GM23248 (cell line): ENCODE data around the gene NPTN. TPM values are rescaled to one million over a fixed set of nuclear protein-coding genes. Genes with fewer than 3 reads are reported as not detected.
"Not testable (repeated sequence)": the region's sequence is repeated elsewhere in the genome, so short reads cannot be mapped to it uniquely, and the experiment has no call there.

Experiments used
- DNase-seq: peaks from one replicate; pipeline ENCODE4 v3.0.0-alpha.2; 2015
- H2AFZ ChIP-seq: fragments of 200-600 bp; sonication (generic); 2 replicates; pipeline ENCODE4 v1.6.1; 2016; ENCODE audit warnings: antibody characterized with exemption
- H3F3A ChIP-seq: fragments of 200-600 bp; sonication (generic); 2 replicates; pipeline ENCODE4 v1.6.1; 2016; ENCODE audit warnings: mild to moderate bottlenecking, antibody characterized with exemption, mixed run types; ENCODE audit not compliant: insufficient read depth
- H3K27ac ChIP-seq: fragments of 200-600 bp; sonication (generic); 2 replicates; pipeline ENCODE4 v1.5.1; 2016; ENCODE audit warnings: mild to moderate bottlenecking
- H3K27me3 ChIP-seq: fragments of 200-600 bp; sonication (generic); replicated peaks from 2 replicates; pipeline ENCODE4 v1.6.1; 2016; ENCODE audit warnings: mild to moderate bottlenecking; ENCODE audit not compliant: insufficient read depth
- H3K36me3 ChIP-seq: fragments of 200-600 bp; sonication (generic); 2 replicates; pipeline ENCODE4 v1.6.1; 2016; ENCODE audit warnings: low read depth, mild to moderate bottlenecking
- H3K4me1 ChIP-seq: fragments of 200-600 bp; sonication (generic); 2 replicates; pipeline ENCODE4 v1.6.1; 2016; ENCODE audit warnings: mild to moderate bottlenecking; ENCODE audit not compliant: insufficient read depth
- H3K4me2 ChIP-seq: fragments of 200-600 bp; sonication (generic); one replicate; pipeline ENCODE4 v1.6.1; 2016; ENCODE audit warnings: mild to moderate bottlenecking; ENCODE audit not compliant: unreplicated experiment
- H3K4me3 ChIP-seq: fragments of 200-600 bp; sonication (generic); 2 replicates; pipeline ENCODE4 v1.5.1; 2016; ENCODE audit warnings: mild to moderate bottlenecking
- H3K79me2 ChIP-seq: fragments of 200-600 bp; sonication (generic); 2 replicates; pipeline ENCODE4 v1.6.1; 2016; ENCODE audit warnings: mild to moderate bottlenecking; ENCODE audit not compliant: insufficient read depth
- H3K9ac ChIP-seq: fragments of 200-600 bp; sonication (generic); 2 replicates; pipeline ENCODE4 v1.6.1; 2016; ENCODE audit warnings: mild to moderate bottlenecking
- H3K9me2 ChIP-seq: fragments of 200-600 bp; sonication (generic); 2 replicates; pipeline ENCODE4 v1.6.1; 2016; ENCODE audit warnings: mixed run types, mild to moderate bottlenecking, moderate library complexity; ENCODE audit not compliant: insufficient read depth
- H3K9me3 ChIP-seq: fragments of 200-600 bp; sonication (generic); one replicate; pipeline ENCODE4 v1.6.1; 2017; ENCODE audit warnings: low read depth
- H4K20me1 ChIP-seq: fragments of 200-600 bp; sonication (generic); 2 replicates; pipeline ENCODE4 v1.6.0; 2016; ENCODE audit not compliant: insufficient read depth
- EZH2 ChIP-seq: fragments of 200-600 bp; sonication (generic); IDR thresholded peaks from 2 replicates; pipeline ENCODE4 v1.6.1; 2018; ENCODE audit warnings: antibody characterized with exemption, mild to moderate bottlenecking; ENCODE audit not compliant: insufficient read depth, poor library complexity, severe bottlenecking
- EZH2phosphoT487 ChIP-seq: fragments of 200-600 bp; sonication (generic); IDR thresholded peaks from 2 replicates; pipeline ENCODE4 v1.6.1; 2018; ENCODE audit warnings: antibody characterized with exemption, moderate library complexity, mild to moderate bottlenecking, low read depth; ENCODE audit not compliant: insufficient read depth
- WGBS, 2 experiments: methylation state at CpG; one replicate each; pipeline ENCODE4 v1.1.6; 2015 to 2017; ENCODE audit warnings: low lambda C conversion rate in 2 of 2, low coverage in 1 of 2; ENCODE audit errors: missing lambda C conversion rate in 2 of 2; 5-methylcytosine and 5-hydroxymethylcytosine counted together
- in situ Hi-C: fragments of 300-500 bp; cut with MboI; formaldehyde crosslinking; loops from 2 replicates; pipeline ENCODE4 v1.15.0; 2020
- polyA plus RNA-seq: library from polyadenylated mRNA; unstranded; fragments of >200 nt; fragmentation: Nextera tagmentation; extraction: Ambion mirVana; gene quantifications from 2 replicates; pipeline ENCODE4 v1.2.1, GENCODE V29; 2016
- total RNA-seq: library from RNA; depleted of rRNA; stranded (reverse); fragments of >200 nt; shearing (Covaris generic); gene quantifications from 2 replicates; pipeline ENCODE4 v1.2.3, GENCODE V29; 2014

The NPTN gene
- total and polyA plus RNA-seq, 2 experiments from 2014 or later = 128 to 183 TPM

GRCh38 chr15:73584699-73585420 lies 48.3 kb downstream of the NPTN start:
- no peak overlapping the region for H3K4me3 ChIP-seq
- WGBS, 2 experiments = 70 to 72% methylated on average over 5 of the region's 5 CpGs
- TF ChIP-seq EZH2 (no peak), EZH2phosphoT487 (no peak)
- no peak overlapping the region for H2AFZ ChIP-seq
- H4K20me1 ChIP-seq = no peaks in the 10 kb centered on the region
- in situ Hi-C loops = no loop called here
- DNase-seq = no peak
- H3K4me2 ChIP-seq = no peak overlapping the region
- H3K36me3 ChIP-seq = peaks cover 67% of the 10 kb centered on the region
- no peak overlapping the region for H3K9ac ChIP-seq
- H3K27ac ChIP-seq = no peak overlapping the region
- H3F3A ChIP-seq = 0 out of 2 replicates have a peak, but pooled peaks cover 4% of the 10 kb centered on the region
- no peaks in the 10 kb centered on the region for H3K9me2 ChIP-seq
- H3K27me3 ChIP-seq = no peaks in the 10 kb centered on the region
- H3K9me3 ChIP-seq = no peaks in the 10 kb centered on the region
- peaks cover 94% of the 10 kb centered on the region for H3K79me2 ChIP-seq
- H3K4me1 ChIP-seq = no peaks in the 10 kb centered on the region

GRCh38 chr15:73583544-73583943 lies 49.6 kb downstream of the NPTN start:
- in situ Hi-C loops = no loop called here
- no peaks in the 10 kb centered on the region for H3K27me3 ChIP-seq
- H3K4me3 ChIP-seq = no peak overlapping the region
- peaks cover 57% of the 10 kb centered on the region for H3K36me3 ChIP-seq
- H3K9me3 ChIP-seq = no peaks in the 10 kb centered on the region
- H3K27ac ChIP-seq = no peak overlapping the region
- H4K20me1 ChIP-seq = no peaks in the 10 kb centered on the region
- H3F3A ChIP-seq = 0 out of 2 replicates have a peak, but pooled peaks cover 4% of the 10 kb centered on the region
- H3K9ac ChIP-seq = no peak overlapping the region
- TF ChIP-seq EZH2phosphoT487 (no peak), EZH2 (no peak)
- peaks cover 91% of the 10 kb centered on the region for H3K79me2 ChIP-seq
- no peak overlapping the region for H3K4me2 ChIP-seq
- H2AFZ ChIP-seq = no peak overlapping the region
- H3K9me2 ChIP-seq = no peaks in the 10 kb centered on the region
- no peak for DNase-seq
- 89 to 91% methylated on average over 3 of the region's 3 CpGs for WGBS, 2 experiments
- H3K4me1 ChIP-seq = no peaks in the 10 kb centered on the region

DNA sequence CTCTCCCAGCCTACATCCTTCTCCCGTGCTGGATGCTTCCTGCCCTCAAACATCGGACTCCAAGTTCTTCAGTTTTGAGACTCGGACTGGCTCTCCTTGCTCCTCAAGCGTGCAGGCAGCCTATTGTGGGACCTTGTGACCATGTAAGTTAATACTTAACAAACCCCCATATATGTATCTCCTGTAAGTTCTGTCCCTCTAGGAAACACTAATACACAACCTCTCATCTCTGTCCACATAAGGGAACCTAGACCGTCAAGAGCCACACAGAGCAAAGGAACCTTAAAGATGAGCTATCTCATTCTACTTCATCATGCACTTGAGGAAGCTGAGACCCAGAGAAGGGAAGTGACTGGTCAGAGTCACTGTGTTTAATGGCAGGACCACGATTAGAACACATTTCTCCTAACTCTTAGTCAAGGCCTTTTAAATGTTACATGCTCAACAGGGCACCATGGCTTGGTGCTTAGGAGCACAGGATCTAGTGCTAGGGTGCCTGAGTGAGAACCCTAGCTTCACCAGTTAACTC lies 50.3 kb downstream of the NPTN start:
- peaks cover 55% of the 10 kb centered on the region for H3K36me3 ChIP-seq
- peaks cover 91% of the 10 kb centered on the region for H3K79me2 ChIP-seq
- H3F3A ChIP-seq = 0 out of 2 replicates have a peak, but pooled peaks cover 4% of the 10 kb centered on the region
- H3K4me2 ChIP-seq = no peak overlapping the region
- WGBS, 2 experiments = 89 to 93% methylated on average over 6 of the region's 6 CpGs
- in situ Hi-C loops = no loop called here
- H3K27me3 ChIP-seq = no peaks in the 10 kb centered on the region
- H3K9me3 ChIP-seq = no peaks in the 10 kb centered on the region
- no peaks in the 10 kb centered on the region for H3K4me1 ChIP-seq
- no peak overlapping the region for H2AFZ ChIP-seq
- H3K9me2 ChIP-seq = no peaks in the 10 kb centered on the region
- DNase-seq = no peak
- no peak for TF ChIP-seq EZH2phosphoT487
- no peak for TF ChIP-seq EZH2
- no peak overlapping the region for H3K27ac ChIP-seq
- no peak overlapping the region for H3K9ac ChIP-seq
- no peak overlapping the region for H3K4me3 ChIP-seq
- no peaks in the 10 kb centered on the region for H4K20me1 ChIP-seq

DNA sequence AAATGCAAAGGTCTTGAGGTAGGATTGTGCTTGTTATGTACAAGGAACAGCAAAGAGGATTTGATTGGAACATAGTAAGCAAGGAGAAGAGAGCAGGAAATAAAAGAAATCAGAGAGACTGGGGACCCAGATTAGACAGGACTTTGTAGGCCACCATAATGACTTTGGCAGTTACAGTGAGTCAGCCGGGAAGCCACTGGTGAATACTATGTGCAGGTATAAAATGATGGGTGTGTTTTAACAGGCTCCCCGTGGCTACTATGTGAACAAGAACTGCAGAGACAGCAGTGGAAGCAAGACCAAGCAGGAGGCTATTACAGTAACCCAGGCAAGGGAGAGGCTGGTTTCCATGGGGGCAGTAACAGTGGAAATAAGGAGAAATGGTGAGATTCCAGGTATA lies 55.2 kb downstream of the NPTN start:
- Histone ChIP-seq H3K9ac (no peak overlapping the region), H3K27me3 (no peaks in the 10 kb centered on the region), H2AFZ (no peak overlapping the region), H3K27ac (no peak overlapping the region), H3K79me2 (peaks cover 54% of the 10 kb centered on the region), H3F3A (0 out of 2 replicates have a peak, but pooled peaks cover 4% of the 10 kb centered on the region), H3K4me2 (no peak overlapping the region), H3K36me3 (peaks cover 22% of the 10 kb centered on the region), H3K4me3 (no peak overlapping the region), H3K4me1 (0 out of 2 replicates have a peak, but pooled peaks cover 3% of the 10 kb centered on the region), H3K9me3 (no peaks in the 10 kb centered on the region), H4K20me1 (no peaks in the 10 kb centered on the region), H3K9me2 (no peaks in the 10 kb centered on the region)
- 78 to 90% methylated on average over 2 of the region's 2 CpGs for WGBS, 2 experiments
- TF ChIP-seq EZH2phosphoT487 (no peak), EZH2 (no peak)
- in situ Hi-C loops = loop anchor here (10.0 kb wide), 1 partner anchor 117 kb away; no protein-coding TSS in a partner anchor
- DNase-seq = no peak

DNA sequence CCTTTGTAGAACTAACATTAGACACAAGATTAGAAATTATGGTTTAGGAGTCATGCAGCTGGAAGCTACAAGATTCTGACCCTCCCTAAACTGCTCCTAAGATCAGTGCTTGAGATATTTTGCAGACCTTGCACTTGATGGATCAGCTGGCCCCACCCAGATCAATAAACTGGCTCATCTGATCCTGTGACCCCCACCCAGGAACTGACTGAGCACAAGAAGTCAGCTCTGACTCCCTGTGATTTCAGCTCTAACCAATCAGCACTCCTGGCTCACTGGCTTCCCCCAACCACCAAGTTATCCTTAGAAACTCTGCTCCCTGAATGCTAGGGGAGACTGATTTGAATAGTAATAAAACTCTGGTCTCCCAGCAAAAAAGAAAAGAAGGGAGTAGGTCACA lies 55.6 kb downstream of the NPTN start:
- in situ Hi-C loops = loop anchor here (10.0 kb wide), 1 partner anchor 117 kb away; no protein-coding TSS in a partner anchor

More for the DNA sequence above, 55.6 kb downstream of the NPTN start:
- H3K36me3 ChIP-seq = peaks cover 23% of the 10 kb centered on the region
- H3K9ac ChIP-seq, H4K20me1 ChIP-seq, H3K4me1 ChIP-seq, H3K27me3 ChIP-seq, DNase-seq, H3K9me2 ChIP-seq, H3K9me3 ChIP-seq, H2AFZ ChIP-seq, H3F3A ChIP-seq, H3K27ac ChIP-seq, H3K4me3 ChIP-seq, H3K4me2 ChIP-seq: not testable (repeated sequence)
- peaks cover 50% of the 10 kb centered on the region for H3K79me2 ChIP-seq
